ENCODE results near the gene B2M. TPM values are rescaled to one million over a fixed set of nuclear protein-coding genes. Genes with fewer than 3 reads are reported as not detected.
A peak's percentile ranks its signal among the peaks of the same experiment; 100 is the strongest.

Gene B2M
- total and polyA plus RNA-seq, 2 of the 13 experiments (the other 11 are each of a cell fraction or from before 2014, with no cell fraction given) = 784 to 857 TPM

DNA sequence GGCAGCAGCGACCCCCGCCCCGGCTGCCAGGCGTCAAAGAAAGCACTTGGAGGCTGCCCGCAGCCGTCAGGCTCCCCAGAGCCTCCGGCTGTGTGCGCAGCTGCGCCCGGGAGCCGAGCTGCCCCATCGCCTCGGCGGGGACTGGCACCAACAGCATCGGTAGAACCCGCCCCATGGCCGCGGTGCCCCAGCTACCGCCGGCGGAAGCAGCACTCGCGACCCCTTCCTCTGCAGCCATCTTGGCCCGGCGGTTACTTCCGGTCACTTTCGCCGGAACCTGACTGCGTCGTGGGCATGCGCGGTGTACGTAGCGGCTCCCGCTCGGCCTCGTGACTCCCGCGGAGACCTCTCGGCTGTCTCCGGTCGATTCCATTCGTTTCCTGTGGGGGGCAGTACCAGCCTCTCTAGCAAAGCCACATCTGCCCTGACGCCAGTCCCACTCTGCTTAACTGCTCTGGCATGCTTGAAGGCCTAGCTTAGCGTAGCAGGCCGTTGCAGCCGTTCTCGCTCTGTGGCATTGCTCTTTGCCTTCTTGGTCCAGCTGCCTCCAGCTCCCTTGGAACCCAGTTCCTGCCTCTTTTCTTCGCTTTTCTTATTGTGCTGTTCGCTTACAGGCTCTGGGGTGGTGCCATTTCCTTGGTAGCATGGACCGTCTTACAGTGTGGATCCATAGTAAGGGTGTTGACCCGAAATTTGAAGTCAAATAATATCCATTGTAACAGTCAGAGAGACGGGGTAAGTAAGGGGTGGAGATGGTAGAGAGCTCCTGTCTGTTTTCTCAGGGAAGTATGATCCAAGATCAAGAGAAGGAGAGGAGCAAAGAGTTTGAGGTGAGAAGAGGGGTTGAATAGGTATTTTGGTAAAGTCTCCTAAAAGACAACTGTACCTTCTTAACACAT is 47.7 kb upstream of the B2M start, which contains the start of gene SPG11 (continued):
- TF ChIP-seq, protein P1, sequence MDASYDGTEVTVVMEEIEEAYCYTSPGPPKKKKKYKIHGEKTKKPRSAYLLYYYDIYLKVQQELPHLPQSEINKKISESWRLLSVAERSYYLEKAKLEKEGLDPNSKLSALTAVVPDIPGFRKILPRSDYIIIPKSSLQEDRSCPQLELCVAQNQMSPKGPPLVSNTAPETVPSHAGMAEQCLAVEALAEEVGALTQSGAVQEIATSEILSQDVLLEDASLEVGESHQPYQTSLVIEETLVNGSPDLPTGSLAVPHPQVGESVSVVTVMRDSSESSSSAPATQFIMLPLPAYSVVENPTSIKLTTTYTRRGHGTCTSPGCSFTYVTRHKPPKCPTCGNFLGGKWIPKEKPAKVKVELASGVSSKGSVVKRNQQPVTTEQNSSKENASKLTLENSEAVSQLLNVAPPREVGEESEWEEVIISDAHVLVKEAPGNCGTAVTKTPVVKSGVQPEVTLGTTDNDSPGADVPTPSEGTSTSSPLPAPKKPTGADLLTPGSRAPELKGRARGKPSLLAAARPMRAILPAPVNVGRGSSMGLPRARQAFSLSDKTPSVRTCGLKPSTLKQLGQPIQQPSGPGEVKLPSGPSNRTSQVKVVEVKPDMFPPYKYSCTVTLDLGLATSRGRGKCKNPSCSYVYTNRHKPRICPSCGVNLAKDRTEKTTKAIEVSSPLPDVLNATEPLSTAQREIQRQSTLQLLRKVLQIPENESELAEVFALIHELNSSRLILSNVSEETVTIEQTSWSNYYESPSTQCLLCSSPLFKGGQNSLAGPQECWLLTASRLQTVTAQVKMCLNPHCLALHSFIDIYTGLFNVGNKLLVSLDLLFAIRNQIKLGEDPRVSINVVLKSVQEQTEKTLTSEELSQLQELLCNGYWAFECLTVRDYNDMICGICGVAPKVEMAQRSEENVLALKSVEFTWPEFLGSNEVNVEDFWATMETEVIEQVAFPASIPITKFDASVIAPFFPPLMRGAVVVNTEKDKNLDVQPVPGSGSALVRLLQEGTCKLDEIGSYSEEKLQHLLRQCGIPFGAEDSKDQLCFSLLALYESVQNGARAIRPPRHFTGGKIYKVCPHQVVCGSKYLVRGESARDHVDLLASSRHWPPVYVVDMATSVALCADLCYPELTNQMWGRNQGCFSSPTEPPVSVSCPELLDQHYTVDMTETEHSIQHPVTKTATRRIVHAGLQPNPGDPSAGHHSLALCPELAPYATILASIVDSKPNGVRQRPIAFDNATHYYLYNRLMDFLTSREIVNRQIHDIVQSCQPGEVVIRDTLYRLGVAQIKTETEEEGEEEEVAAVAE (CRISPR knock-in tag; IDR thresholded peaks at IDR 0.05; ENCODE audit: borderline replicate concordance) = peak; percentile 26; the same call in 1 of the 2 replicates
- no peak for TF ChIP-seq PPARG (CRISPR knock-in tag; conservative IDR thresholded peaks at IDR 0.05)
- TF ChIP-seq ZNF282 (IDR thresholded peaks at IDR 0.05; ENCODE audit: partially characterized antibody) = no peak
- TF ChIP-seq ONECUT2 (CRISPR knock-in tag; IDR thresholded peaks at IDR 0.05) = peak; percentile 13; the same call in 1 of the 2 replicates
- TF ChIP-seq, protein P2, sequence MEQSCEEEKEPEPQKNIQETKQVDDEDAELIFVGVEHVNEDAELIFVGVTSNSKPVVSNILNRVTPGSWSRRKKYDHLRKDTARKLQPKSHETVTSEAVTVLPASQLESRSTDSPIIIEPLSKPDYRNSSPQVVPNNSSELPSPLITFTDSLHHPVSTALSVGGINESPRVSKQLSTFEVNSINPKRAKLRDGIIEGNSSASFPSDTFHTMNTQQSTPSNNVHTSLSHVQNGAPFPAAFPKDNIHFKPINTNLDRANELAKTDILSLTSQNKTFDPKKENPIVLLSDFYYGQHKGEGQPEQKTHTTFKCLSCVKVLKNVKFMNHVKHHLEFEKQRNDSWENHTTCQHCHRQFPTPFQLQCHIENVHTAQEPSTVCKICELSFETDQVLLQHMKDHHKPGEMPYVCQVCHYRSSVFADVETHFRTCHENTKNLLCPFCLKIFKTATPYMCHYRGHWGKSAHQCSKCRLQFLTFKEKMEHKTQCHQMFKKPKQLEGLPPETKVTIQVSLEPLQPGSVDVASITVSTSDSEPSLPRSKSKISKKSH (CRISPR knock-in tag; IDR thresholded peaks at IDR 0.05; ENCODE audit: borderline replicate concordance) = peak; percentile 90
- TF ChIP-seq ZNF430 (CRISPR knock-in tag; IDR thresholded peaks at IDR 0.05) = no peak; the same call in 1 of the 2 replicates
- TF ChIP-seq FOXK2 (IDR thresholded peaks at IDR 0.05) = no peak
- TF ChIP-seq, protein P3, sequence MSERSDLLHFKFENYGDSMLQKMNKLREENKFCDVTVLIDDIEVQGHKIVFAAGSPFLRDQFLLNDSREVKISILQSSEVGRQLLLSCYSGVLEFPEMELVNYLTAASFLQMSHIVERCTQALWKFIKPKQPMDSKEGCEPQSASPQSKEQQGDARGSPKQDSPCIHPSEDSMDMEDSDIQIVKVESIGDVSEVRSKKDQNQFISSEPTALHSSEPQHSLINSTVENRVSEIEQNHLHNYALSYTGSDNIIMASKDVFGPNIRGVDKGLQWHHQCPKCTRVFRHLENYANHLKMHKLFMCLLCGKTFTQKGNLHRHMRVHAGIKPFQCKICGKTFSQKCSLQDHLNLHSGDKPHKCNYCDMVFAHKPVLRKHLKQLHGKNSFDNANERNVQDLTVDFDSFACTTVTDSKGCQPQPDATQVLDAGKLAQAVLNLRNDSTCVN (CRISPR knock-in tag; IDR thresholded peaks at IDR 0.05; ENCODE audit: borderline replicate concordance) = peak; percentile 39
- TF ChIP-seq, protein P4, sequence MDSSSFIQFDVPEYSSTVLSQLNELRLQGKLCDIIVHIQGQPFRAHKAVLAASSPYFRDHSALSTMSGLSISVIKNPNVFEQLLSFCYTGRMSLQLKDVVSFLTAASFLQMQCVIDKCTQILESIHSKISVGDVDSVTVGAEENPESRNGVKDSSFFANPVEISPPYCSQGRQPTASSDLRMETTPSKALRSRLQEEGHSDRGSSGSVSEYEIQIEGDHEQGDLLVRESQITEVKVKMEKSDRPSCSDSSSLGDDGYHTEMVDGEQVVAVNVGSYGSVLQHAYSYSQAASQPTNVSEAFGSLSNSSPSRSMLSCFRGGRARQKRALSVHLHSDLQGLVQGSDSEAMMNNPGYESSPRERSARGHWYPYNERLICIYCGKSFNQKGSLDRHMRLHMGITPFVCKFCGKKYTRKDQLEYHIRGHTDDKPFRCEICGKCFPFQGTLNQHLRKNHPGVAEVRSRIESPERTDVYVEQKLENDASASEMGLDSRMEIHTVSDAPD (CRISPR knock-in tag; IDR thresholded peaks at IDR 0.05) = no peak
- TF ChIP-seq ZNF7 (CRISPR knock-in tag; IDR thresholded peaks at IDR 0.05) = no peak
- TF ChIP-seq KMT2B (CRISPR knock-in tag; IDR thresholded peaks at IDR 0.05) = peak; percentile 88
- TF ChIP-seq DPF2 (CRISPR knock-in tag; IDR thresholded peaks at IDR 0.05; ENCODE audit: borderline replicate concordance, low read depth) = no peak
- no peak; the same call in 1 of the 2 replicates for TF ChIP-seq ZNF615 (CRISPR knock-in tag; IDR thresholded peaks at IDR 0.05; ENCODE audit: borderline replicate concordance)
- no peak for TF ChIP-seq ZSCAN30 (CRISPR knock-in tag; IDR thresholded peaks at IDR 0.05)
- no peak; the same call in 1 of the 2 replicates for TF ChIP-seq HES4 (CRISPR knock-in tag; IDR thresholded peaks at IDR 0.05; ENCODE audit: borderline replicate concordance)
- peak; percentile 76; the same call in 1 of the 2 replicates for TF ChIP-seq ZNF747 (CRISPR knock-in tag; IDR thresholded peaks at IDR 0.05; ENCODE audit: borderline replicate concordance)
- TF ChIP-seq ZNF138 (CRISPR knock-in tag; IDR thresholded peaks at IDR 0.05; ENCODE audit: low read depth) = 0 out of 2 replicates have a peak, but pooled peaks have one; percentile 79
- peak; percentile 96 for TF ChIP-seq KAT8 (CRISPR knock-in tag; IDR thresholded peaks at IDR 0.05)
- TF ChIP-seq PCBP1 (IDR thresholded peaks at IDR 0.05; ENCODE audit: borderline replicate concordance, low read depth, low read length) = peak; percentile 58; the same call in 1 of the 2 replicates
